C4-2B (cell line): ENCODE results near the gene DOCK9.

Experiments used
- H3K27ac ChIP-seq: fragments of 450-650 bp; 2 replicates; pipeline ENCODE4 v1.5.1; 2017
- ZFX ChIP-seq: fragments of 450-650 bp; IDR thresholded peaks from 2 replicates; pipeline ENCODE4 v1.6.1; 2017
- TF ChIP-seq, protein P1 (sequence below): fragments of 450-650 bp; conservative IDR thresholded peaks from 2 replicates; pipeline ENCODE4 v1.5.1; 2017; ENCODE audit warnings: mild to moderate bottlenecking

The DOCK9 gene

DNA sequence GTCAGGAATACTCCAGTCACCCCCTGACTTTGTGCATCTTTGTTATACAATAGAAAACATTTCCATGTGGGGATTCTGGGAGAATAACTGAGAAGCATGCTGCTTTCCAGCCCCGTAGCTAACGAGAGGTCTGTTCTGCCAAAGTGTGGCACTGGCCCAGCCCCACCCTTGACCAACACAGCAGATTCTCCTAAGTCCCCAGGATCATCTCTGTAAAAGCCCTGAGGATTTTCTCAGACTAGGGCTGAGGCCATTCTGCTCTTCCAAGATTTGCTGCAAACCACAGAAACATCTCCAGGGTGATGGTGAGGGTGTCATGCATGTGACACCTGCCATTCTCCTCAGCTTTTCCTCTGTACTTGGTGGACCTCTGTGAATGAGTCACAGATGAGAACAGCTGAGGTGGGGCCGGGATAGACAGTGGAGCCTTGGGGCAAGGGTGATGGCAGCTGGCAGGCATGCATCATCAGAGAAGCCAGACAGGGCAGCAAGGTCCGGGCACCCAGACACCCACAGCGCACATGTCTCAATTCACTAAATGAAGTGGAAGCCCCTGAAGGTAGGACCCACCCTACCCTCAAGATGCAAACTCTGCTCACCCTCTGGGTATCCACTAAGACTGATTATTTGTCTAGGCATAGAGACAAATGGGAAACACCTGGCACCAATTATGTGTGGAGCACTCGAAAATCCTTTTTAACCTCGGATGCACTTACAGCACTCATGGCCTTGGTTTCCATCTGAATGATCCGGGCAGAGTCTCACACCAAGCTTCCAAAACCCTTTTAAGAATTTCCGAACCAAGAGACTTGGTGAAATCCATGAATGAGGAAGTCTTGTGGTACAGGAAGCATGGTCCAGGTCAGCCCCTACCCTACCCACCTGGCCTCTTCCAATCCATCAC, 20.1 kb upstream of the DOCK9 start:
- no peak overlapping the region for H3K27ac ChIP-seq
- TF ChIP-seq, protein P1, sequence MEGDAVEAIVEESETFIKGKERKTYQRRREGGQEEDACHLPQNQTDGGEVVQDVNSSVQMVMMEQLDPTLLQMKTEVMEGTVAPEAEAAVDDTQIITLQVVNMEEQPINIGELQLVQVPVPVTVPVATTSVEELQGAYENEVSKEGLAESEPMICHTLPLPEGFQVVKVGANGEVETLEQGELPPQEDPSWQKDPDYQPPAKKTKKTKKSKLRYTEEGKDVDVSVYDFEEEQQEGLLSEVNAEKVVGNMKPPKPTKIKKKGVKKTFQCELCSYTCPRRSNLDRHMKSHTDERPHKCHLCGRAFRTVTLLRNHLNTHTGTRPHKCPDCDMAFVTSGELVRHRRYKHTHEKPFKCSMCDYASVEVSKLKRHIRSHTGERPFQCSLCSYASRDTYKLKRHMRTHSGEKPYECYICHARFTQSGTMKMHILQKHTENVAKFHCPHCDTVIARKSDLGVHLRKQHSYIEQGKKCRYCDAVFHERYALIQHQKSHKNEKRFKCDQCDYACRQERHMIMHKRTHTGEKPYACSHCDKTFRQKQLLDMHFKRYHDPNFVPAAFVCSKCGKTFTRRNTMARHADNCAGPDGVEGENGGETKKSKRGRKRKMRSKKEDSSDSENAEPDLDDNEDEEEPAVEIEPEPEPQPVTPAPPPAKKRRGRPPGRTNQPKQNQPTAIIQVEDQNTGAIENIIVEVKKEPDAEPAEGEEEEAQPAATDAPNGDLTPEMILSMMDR: no peak
- TF ChIP-seq ZFX: no peak

DNA sequence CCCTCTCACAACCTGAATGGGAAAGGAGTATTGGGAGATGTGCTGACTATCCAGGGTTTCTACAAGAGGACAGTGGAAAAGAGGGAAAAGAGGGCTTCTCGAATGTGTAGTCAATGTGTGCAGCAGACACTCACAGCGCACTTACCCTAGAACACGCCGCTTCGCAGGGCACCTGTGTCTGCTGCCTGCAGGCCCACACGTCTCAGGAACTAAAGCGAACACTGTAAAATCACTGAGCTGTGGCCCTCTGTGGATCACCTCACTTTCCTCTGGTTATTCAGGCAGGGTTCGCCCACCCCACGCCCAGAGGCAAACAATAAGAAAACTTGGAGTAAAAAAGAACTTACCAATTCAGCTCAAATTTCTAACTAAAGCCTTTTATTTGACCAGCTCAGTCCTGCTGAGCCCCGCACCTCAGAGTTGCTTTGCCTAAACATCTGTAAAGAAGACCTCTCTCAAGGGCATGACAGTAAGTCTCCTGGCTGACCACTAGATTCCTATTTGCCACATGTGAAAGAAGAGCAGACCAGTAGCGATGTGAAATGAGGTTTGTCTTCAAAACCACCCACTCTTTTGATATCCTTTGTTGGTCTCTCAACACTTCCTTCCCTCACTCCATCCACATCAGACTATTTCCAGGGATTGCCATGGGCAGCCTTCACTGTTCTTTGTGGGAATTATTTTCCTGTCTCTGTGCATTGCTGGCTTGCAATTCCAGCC, 19.3 kb upstream of the DOCK9 start:
- TF ChIP-seq, protein P1: no peak
- TF ChIP-seq ZFX: no peak
- no peak overlapping the region for H3K27ac ChIP-seq

DNA sequence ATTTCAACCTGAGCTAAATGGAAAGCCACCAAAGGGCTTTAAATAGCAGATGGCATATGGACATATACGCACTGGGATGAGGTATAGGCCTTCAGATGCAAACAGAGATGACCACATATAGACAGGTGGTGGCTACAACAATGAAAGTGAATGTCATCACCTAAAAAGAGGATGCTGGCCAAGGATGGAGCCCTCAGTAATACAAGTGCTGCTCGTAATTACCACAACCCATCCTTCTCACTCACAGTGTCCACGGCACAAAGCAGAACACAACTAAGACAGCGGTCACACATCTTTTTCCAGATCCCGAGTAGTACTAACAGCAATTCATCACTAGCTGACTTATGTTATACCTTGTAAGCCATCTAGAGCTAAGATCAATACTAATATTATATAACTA, 18.2 kb upstream of the DOCK9 start:
- TF ChIP-seq, protein P1: no peak
- TF ChIP-seq ZFX: no peak
- H3K27ac ChIP-seq: no peak overlapping the region

DNA sequence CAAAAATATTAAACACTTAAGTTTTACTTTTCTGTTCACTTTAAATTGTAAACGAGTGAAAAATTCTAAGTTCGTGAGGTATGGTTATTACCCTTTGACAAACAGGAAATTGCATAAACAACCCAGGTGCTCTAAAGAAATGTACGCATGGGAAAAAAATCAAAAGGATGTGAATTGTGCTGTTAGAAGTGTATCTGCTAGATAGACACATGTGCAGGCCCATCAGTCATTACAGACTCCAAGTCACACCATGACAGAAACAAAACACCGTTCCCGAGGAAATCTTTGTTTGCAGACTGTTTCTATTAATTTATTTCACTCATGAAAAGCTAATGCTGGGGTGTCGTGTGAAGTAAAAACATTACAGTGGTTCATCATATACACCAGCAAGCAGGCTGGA, 17.0 kb upstream of the DOCK9 start:
- H3K27ac ChIP-seq: no peak overlapping the region
- TF ChIP-seq, protein P1: no peak
- TF ChIP-seq ZFX: no peak

DNA sequence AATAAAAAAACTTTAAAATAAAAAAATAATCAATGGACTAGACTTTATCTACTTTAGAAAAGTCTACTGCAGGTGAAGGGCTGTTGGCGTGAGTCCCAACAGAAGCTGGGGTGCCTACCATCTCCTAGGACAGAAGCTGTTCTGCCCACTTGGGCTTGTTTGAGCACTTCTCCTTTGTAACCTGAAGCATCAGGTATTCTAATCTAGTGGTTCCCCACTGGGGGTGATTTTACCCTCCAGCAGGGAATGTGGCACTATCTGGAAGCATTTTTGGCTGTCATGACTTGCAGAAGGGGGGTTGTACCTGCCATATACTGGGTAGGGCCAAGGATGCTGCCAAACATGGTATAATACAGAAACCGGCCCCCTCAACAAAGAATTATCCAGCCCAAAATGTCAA, 16.2 kb upstream of the DOCK9 start:
- no peak for TF ChIP-seq ZFX
- TF ChIP-seq, protein P1: no peak
- H3K27ac ChIP-seq: no peak overlapping the region

DNA sequence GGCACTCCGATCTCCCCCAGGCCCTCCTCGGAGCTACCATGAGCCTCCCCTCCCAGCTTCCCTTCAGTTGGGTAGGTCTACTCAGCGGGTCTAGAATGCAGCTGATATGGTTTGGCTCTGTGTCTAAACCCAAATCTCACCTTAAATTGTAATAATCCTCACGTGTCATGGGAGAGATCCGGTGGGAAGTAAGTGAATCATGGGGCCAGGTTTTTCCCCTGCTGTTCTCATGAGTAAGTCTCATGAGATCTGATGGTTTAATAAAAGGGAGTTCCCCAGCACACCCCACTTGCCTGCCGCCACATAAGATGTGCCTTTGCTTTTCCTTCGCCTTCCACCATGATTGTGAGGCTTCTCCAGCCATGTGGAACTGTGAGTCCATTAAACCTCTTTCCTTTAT, 14.5 kb upstream of the DOCK9 start:
- TF ChIP-seq, protein P1: no peak
- no peak for TF ChIP-seq ZFX
- H3K27ac ChIP-seq: no peak overlapping the region

DNA sequence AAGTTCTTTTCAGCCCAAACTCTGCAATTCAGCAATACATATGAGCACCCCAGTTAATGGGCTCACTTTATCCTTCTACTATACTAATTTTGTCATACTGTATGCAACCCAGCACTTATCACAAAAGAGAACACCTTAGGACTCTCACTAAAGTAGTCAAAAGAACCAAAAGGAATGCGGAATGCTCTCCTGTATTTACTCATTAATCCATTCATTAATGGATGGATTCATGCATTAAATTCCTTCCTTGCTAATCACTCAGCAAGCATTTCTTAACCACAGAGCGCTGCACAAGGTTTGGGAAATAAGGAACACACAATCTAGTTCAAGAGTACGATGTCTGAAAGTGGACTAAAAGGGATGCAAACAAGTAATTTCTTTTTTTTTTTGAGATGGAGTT, 12.8 kb upstream of the DOCK9 start:
- no peak overlapping the region for H3K27ac ChIP-seq
- TF ChIP-seq, protein P1: no peak
- TF ChIP-seq ZFX: no peak
